Neuronal stem cell (in vitro differentiated cells): ENCODE data around the gene PROP1.
"Not testable (repeated sequence)": the region's sequence is repeated elsewhere in the genome, so short reads cannot be mapped to it uniquely, and the experiment has no call there.

Experiments
- DNase-seq: peaks from one replicate; pipeline ENCODE4 v3.0.0-alpha.2; 2013; ENCODE audit warnings: low spot score
- H2AFZ ChIP-seq: one replicate; pipeline ENCODE4 v1.6.1; 2013; ENCODE audit warnings: mild to moderate bottlenecking, low read length, inconsistent platforms
- H2AK5ac ChIP-seq: 2 replicates; pipeline ENCODE4 v1.6.1; 2013; ENCODE audit warnings: low read depth, mild to moderate bottlenecking, inconsistent platforms, low read length, moderate library complexity, mixed read lengths
- H2BK120ac ChIP-seq: 2 replicates; pipeline ENCODE4 v1.6.1; 2013; ENCODE audit warnings: low read depth, mild to moderate bottlenecking, inconsistent platforms, low read length, moderate library complexity, mixed read lengths
- H2BK12ac ChIP-seq: one replicate; pipeline ENCODE4 v1.6.1; 2013; ENCODE audit warnings: low read length, inconsistent platforms
- H2BK15ac ChIP-seq: 2 replicates; pipeline ENCODE4 v1.6.1; 2013; ENCODE audit warnings: mild to moderate bottlenecking, low read length, inconsistent platforms, mixed read lengths
- H2BK5ac ChIP-seq: one replicate; pipeline ENCODE4 v1.6.1; 2013; ENCODE audit warnings: inconsistent platforms, mild to moderate bottlenecking, low read length, moderate library complexity
- H3K14ac ChIP-seq: one replicate; pipeline ENCODE4 v1.6.1; 2013; ENCODE audit warnings: low read length, inconsistent platforms
- H3K18ac ChIP-seq: 2 replicates; pipeline ENCODE4 v1.6.1; 2013; ENCODE audit warnings: low read length, inconsistent platforms
- H3K23ac ChIP-seq: 2 replicates; pipeline ENCODE4 v1.6.1; 2013; ENCODE audit warnings: low read depth, mild to moderate bottlenecking, mixed read lengths, low read length, inconsistent platforms; ENCODE audit not compliant: poor library complexity
- H3K27ac ChIP-seq: replicated peaks from 3 replicates; pipeline ENCODE4 v1.5.1; 2013; ENCODE audit warnings: low read length, inconsistent platforms
- H3K27me3 ChIP-seq, 3 experiments: 2 replicates each; pipeline ENCODE4 v1.6.1; 2013; ENCODE audit warnings: low read length in 3 of 3, mild to moderate bottlenecking in 2 of 3, inconsistent platforms in 1 of 3, low read depth in 1 of 3, mixed read lengths in 1 of 3, moderate library complexity in 1 of 3; ENCODE audit not compliant: control insufficient read depth in 3 of 3, insufficient read depth in 3 of 3
- H3K36me3 ChIP-seq, 2 donors: replicated peaks in 1 of 2; 2 replicates each; pipeline ENCODE4 v1.6.1; 2013; ENCODE audit warnings: low read length in 2 of 2; ENCODE audit not compliant: control insufficient read depth in 2 of 2, insufficient read depth in 2 of 2
- H3K4ac ChIP-seq: 2 replicates; pipeline ENCODE4 v1.6.1; 2013; ENCODE audit warnings: inconsistent platforms, mild to moderate bottlenecking, low read length, moderate library complexity
- H3K4me1 ChIP-seq, 2 donors: 1 replicate in 1 of 2; 2 replicates in 1 of 2; pipeline ENCODE4 v1.6.1; 2013; ENCODE audit warnings: low read length in 2 of 2, low read depth in 1 of 2; ENCODE audit not compliant: control insufficient read depth in 2 of 2, insufficient read depth in 1 of 2
- H3K4me2 ChIP-seq: one replicate; pipeline ENCODE4 v1.6.1; 2013; ENCODE audit warnings: mild to moderate bottlenecking, low read length, inconsistent platforms; ENCODE audit not compliant: insufficient read depth, poor library complexity, severe bottlenecking
- H3K4me3 ChIP-seq, 2 donors: 2 replicates each; pipeline ENCODE4 v1.5.1; 2013; ENCODE audit warnings: low read length in 2 of 2, mild to moderate bottlenecking in 2 of 2, inconsistent platforms in 1 of 2, moderate library complexity in 1 of 2
- H3K79me1 ChIP-seq: one replicate; pipeline ENCODE4 v1.6.1; 2013; ENCODE audit warnings: low read depth, mild to moderate bottlenecking, inconsistent platforms, low read length, moderate library complexity
- H3K9ac ChIP-seq: one replicate; pipeline ENCODE4 v1.6.1; 2013; ENCODE audit warnings: mild to moderate bottlenecking, low read depth, low read length, inconsistent platforms; ENCODE audit not compliant: poor library complexity
- H3K9me3 ChIP-seq, 2 donors: replicated peaks in 1 of 2; 2 replicates each; pipeline versions ENCODE3 to v1.6.1; 2013; ENCODE audit warnings: low read length in 2 of 2, mild to moderate bottlenecking in 2 of 2, inconsistent platforms in 1 of 2, low read depth in 1 of 2, mixed read lengths in 1 of 2, moderate library complexity in 1 of 2; ENCODE audit not compliant: control insufficient read depth in 2 of 2, insufficient read depth in 1 of 2
- H4K8ac ChIP-seq: one replicate; pipeline ENCODE4 v1.6.1; 2013; ENCODE audit warnings: low read depth, mild to moderate bottlenecking, inconsistent platforms, low read length, moderate library complexity
- H4K91ac ChIP-seq: one replicate; pipeline ENCODE4 v1.6.1; 2013; ENCODE audit warnings: low read length, low read depth, mild to moderate bottlenecking, inconsistent platforms; ENCODE audit not compliant: poor library complexity
- WGBS, 2 donors: extraction: QIAGEN DNeasy Blood & Tissue Kit; methylation state at CpG; one replicate each; pipeline ENCODE4 v1.1.7; 2013; ENCODE audit warnings: missing lambda C conversion rate in 2 of 2, mixed read lengths in 1 of 2; ENCODE audit not compliant: insufficient read length in 2 of 2, insufficient replicate concordance in 1 of 2; ENCODE audit errors: extremely low coverage in 2 of 2; 5-methylcytosine and 5-hydroxymethylcytosine counted together

PROP1 gene

GRCh38 chr5:177953101-177953500, 42.9 kb downstream of the PROP1 start:
- H3K27me3 ChIP-seq, H3K27ac ChIP-seq, H4K8ac ChIP-seq, H3K4me1 ChIP-seq, H3K79me1 ChIP-seq, H3K4ac ChIP-seq, H2AFZ ChIP-seq, H3K4me3 ChIP-seq, H2BK12ac ChIP-seq, H3K14ac ChIP-seq, H3K4me2 ChIP-seq, H3K36me3 ChIP-seq, H2BK5ac ChIP-seq, H2BK120ac ChIP-seq, H3K9me3 ChIP-seq, H2AK5ac ChIP-seq, H3K18ac ChIP-seq, H3K9ac ChIP-seq, H3K23ac ChIP-seq, DNase-seq, H2BK15ac ChIP-seq, H4K91ac ChIP-seq: not testable (repeated sequence)
- WGBS, 2 donors, result no CpG with 5 or more reads among the region's 11 CpGs

GRCh38 chr5:177949656-177950055, 46.4 kb downstream of the PROP1 start:
- H4K91ac ChIP-seq, H3K79me1 ChIP-seq, H2BK5ac ChIP-seq, H2BK120ac ChIP-seq, H4K8ac ChIP-seq, H3K4me3 ChIP-seq, H3K23ac ChIP-seq, H2BK12ac ChIP-seq, H3K27me3 ChIP-seq, H3K36me3 ChIP-seq, H2AK5ac ChIP-seq, H2AFZ ChIP-seq, H3K9ac ChIP-seq, H3K27ac ChIP-seq, H3K18ac ChIP-seq, H3K4me2 ChIP-seq, DNase-seq, H3K14ac ChIP-seq, H3K4me1 ChIP-seq, H2BK15ac ChIP-seq, H3K4ac ChIP-seq, H3K9me3 ChIP-seq: not testable (repeated sequence)
- whole genome bisulfite sequencing, 2 donors, result no CpG with 5 or more reads among the region's 10 CpGs

- H2AK5ac ChIP-seq, H3K79me1 ChIP-seq, DNase-seq, H3K9ac ChIP-seq, H3K4me2 ChIP-seq, H3K14ac ChIP-seq, H3K4ac ChIP-seq, H2BK15ac ChIP-seq, H3K4me1 ChIP-seq, H2AFZ ChIP-seq, H3K4me3 ChIP-seq, H2BK12ac ChIP-seq, H3K23ac ChIP-seq, H2BK120ac ChIP-seq, H3K36me3 ChIP-seq, H4K8ac ChIP-seq, H3K18ac ChIP-seq, H3K27me3 ChIP-seq, H3K27ac ChIP-seq, H2BK5ac ChIP-seq, H3K9me3 ChIP-seq, H4K91ac ChIP-seq: not testable (repeated sequence)
- WGBS, 2 donors, result no CpG with 5 or more reads among the region's 17 CpGs
These were observed 47.0 kb downstream of the PROP1 start for GRCh38 chr5:177949065-177949464.

- not testable (repeated sequence) for H2BK15ac ChIP-seq, H3K9ac ChIP-seq, H3K23ac ChIP-seq, H2BK5ac ChIP-seq, H3K9me3 ChIP-seq, H3K18ac ChIP-seq, H3K27ac ChIP-seq, H2BK12ac ChIP-seq, H3K4me3 ChIP-seq, H3K4ac ChIP-seq, H4K91ac ChIP-seq, DNase-seq, H3K36me3 ChIP-seq, H3K4me1 ChIP-seq, H3K27me3 ChIP-seq, H4K8ac ChIP-seq, H3K14ac ChIP-seq, H3K79me1 ChIP-seq, H3K4me2 ChIP-seq, H2AK5ac ChIP-seq, H2AFZ ChIP-seq, H2BK120ac ChIP-seq
- no CpG with 5 or more reads among the region's 10 CpGs for WGBS, 2 donors
These were observed 48.1 kb downstream of the PROP1 start for GRCh38 chr5:177947912-177948311.
